HK-2 (cell line): ENCODE measurements around the gene NISCH.
"Not testable (repeated sequence)": the region's sequence is repeated elsewhere in the genome, so short reads cannot be mapped to it uniquely, and the experiment has no call there.

Experiments used
- DNase-seq: peaks from one replicate; pipeline ENCODE4 v3.0.0-alpha.2; 2018; ENCODE audit not compliant: unreplicated experiment

The NISCH gene

GRCh38 chr3:52526671-52527038 lies 71.3 kb downstream of the NISCH start:
- DNase-seq = not testable (repeated sequence)

DNA sequence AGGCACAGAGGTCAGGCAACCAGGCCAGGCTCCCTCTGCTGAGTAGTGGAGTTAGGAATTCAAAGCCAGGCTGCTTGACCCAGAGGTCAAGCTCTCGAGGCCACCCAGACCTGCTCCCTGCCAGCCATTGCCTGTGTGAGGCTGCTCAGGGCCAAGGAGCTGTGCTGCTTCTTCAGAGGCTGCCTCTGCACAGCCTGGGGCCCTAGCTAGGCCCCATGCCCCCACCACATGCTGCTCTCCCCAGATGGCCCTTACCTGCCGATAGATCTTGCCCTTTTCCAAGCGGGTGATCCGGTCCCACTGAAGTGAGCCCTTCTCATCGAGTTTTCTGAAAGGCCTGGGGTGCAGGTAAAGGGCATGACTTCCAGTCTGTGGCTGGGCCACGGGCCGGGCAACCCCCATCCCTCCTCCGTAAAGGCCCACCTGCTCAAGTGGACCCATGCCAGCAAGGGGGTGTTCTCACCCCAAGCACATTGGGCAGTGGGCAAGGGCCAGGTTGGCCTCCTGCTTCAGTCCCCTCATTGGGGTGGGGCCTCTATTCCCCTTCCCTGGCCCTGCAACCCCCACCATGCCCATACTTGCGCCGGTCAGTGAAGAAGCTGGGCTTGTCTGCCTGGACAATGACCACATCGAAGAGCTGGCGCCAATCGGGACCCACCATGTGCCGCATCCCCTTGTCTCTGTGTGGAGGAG lies 71.8 kb downstream of the NISCH start:
- DNase-seq = no peak

DNA sequence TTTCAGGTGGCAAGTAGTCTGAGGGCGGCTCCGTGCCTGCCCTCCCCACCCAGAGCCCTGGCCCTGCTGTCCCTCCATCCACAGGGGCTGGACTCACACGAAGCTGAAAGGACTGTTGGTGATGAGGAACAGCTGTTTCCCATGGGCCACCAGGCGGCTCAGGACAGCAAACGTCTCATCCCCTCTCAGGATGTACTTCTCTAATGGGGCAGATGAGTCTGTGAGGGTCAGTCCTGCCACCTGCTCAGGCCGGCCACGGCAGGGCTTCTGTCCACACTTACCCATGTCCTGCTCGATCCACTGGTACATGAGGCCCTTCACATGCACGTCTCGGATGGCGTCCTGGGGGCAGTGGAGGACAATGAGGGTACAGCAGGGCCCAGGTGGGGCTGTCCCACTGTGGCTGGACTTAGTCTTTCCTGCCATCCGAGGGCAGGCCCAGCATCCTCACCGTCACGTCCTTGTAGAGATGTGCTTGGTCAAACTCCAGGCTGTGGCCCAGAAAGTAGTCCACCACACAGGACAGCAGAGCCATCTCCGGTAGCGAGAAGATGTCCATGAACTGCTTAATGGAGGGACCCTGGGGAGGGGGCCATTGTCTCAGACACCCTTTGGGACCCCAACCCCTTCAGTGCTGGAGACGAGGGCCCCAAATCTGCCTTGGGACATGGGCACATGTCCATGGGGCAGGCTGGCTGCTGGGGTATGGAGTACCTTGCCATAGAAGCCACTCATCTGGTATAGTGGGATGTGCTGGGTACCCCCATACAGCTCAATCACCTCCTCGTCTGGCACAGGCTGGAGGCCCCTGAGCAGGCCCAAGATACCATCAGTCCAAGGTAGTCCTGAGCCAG lies 72.6 kb downstream of the NISCH start:
- no peak for DNase-seq

GRCh38 chr3:52528586-52529375 lies 73.4 kb downstream of the NISCH start:
- DNase-seq = no peak

GRCh38 chr3:52529376-52530333 lies 74.3 kb downstream of the NISCH start:
- DNase-seq = no peak

- DNase-seq = no peak
Measured at GRCh38 chr3:52530918-52531826, 75.8 kb downstream of the NISCH start.

- DNase-seq = no peak
Measured at GRCh38 chr3:52531860-52532516, 76.6 kb downstream of the NISCH start.

GRCh38 chr3:52532517-52532837 lies 77.1 kb downstream of the NISCH start:
- peak; percentile 52 for DNase-seq

- peak; percentile 45 for DNase-seq
Measured at GRCh38 chr3:52532838-52533622, 77.6 kb downstream of the NISCH start.

DNA sequence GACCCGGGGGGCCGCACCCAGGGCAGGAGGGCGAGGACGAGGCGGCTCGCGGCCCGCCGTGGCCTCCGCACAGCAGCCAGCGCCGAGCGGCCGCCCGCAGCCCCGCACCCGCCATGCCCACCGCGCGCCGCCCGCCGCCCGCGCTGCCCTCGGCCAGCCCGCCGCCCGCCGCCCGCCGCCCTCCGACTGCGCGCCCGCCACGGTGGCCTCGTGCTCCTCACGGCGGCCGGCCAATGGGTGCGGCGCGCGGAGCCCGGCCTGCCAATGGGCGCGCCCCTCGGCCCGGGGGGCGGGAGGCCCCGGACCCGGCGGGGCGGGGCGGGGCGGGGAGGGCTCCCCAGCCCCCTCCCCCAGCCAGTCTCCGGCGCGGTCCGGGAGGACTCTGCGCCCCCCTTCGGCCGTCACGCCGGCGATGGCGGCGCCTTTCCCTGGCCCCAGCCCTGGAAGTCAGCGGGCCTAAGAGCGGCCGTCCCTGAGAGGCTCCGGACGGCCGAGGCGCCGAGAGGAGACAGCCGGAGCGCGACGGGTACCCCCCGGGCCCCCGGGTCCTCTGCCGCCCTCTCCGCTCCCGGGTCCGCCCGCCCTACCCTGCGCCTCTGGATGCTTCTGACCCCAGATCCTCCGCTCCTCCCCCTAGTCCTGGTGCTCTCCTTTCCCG lies 78.3 kb downstream of the NISCH start, which contains the start of gene NT5DC2:
Gene NT5DC2, minus strand, starts transcription at position 235 of the 658 bp plus-strand sequence. Its CDS starts 120 bp downstream, at position 115.
- peak; percentile 60 for DNase-seq

- no peak for DNase-seq
Measured at GRCh38 chr3:52534281-52535183, 79.1 kb downstream of the NISCH start.

DNA sequence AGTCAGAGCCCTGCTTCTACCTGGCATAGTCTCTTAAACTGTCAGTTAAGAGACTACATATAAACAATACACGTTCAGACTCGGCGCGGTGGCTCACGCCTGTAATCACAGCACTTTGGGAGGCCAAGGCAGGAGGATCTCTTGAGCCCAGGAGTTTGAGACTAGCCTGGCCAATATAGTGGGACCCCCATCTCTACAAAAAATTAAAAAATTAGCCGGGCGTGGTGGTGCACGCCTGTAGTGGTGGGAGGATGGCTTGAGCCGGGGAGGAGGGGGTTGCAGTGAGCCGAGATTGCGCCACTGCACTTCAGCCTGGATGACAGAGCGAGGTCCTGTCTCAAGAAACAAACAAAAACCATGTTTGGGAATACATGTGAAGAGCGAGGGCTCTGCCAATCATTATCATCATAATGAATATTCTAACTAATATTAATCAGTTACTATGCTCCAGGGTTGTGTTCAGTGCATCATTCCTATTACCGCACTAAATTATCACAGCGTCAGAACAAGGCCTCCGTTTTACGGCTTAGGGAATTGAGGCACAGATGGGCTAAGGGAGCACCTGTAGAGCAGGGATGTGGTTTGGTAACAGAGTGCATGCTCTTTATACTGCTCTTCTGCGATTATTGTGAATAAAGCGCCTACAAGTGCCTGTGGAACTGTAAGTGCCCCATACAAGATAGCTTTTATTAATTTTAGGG lies 80.2 kb downstream of the NISCH start:
- DNase-seq = no peak

DNA sequence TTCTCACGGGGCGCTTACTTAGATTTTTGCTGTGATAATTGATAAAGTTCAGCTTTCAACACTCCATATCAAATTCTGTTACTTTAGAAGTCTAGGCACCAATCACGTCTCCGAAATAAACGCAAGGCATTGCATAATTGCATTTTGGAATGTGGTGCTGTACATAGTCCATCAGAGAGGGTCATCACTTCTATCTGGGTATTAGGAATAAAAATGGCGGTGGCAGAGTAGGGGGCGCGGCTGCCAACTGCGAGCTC lies 80.6 kb downstream of the NISCH start:
- DNase-seq = no peak

- DNase-seq = peak; percentile 95
Measured at GRCh38 chr3:52536369-52537164, 81.2 kb downstream of the NISCH start, which contains the start of gene UQCC5. Gene UQCC5, plus strand, starts transcription at chr3:52536605. Its CDS starts 151 bp downstream, at chr3:52536756.

- no peak for DNase-seq
Measured at GRCh38 chr3:52537165-52537620, 81.8 kb downstream of the NISCH start.
